DMS153 (cell line): ENCODE results near the gene EPG5.
A peak's percentile ranks its signal among the peaks of the same experiment; 100 is the strongest.
"Not testable (repeated sequence)": the region's sequence is repeated elsewhere in the genome, so short reads cannot be mapped to it uniquely, and the experiment has no call there.

Experiments
- DNase-seq: peaks from one replicate; lab custom pipeline; 2025; lab: John Stamatoyannopoulos, UW

Gene EPG5

GRCh38 chr18:45837283-45838070, 129.7 kb downstream of the EPG5 start:
- DNase-seq, result peak; percentile 71

GRCh38 chr18:45836242-45837205, 130.6 kb downstream of the EPG5 start:
- peak; percentile 85 for DNase-seq

- no peak for DNase-seq
Observed at GRCh38 chr18:45835057-45835636, 132.0 kb downstream of the EPG5 start.

- DNase-seq, result no peak
Observed at GRCh38 chr18:45834306-45834705, 132.8 kb downstream of the EPG5 start.

GRCh38 chr18:45833846-45834245, 133.3 kb downstream of the EPG5 start:
- no peak for DNase-seq

GRCh38 chr18:45830917-45831316, 136.2 kb downstream of the EPG5 start:
- no peak for DNase-seq

GRCh38 chr18:45829855-45830254, 137.3 kb downstream of the EPG5 start:
- DNase-seq, result no peak

- peak; percentile 53 for DNase-seq
Observed at GRCh38 chr18:45828917-45829811, 138.0 kb downstream of the EPG5 start.

GRCh38 chr18:45826716-45827115, 140.4 kb downstream of the EPG5 start:
- DNase-seq, result not testable (repeated sequence)

- DNase-seq, result no peak
Observed at GRCh38 chr18:45826084-45826483, 141.0 kb downstream of the EPG5 start.

GRCh38 chr18:45825258-45826044, 141.7 kb downstream of the EPG5 start, which contains the start of gene SIGLEC15:
TSS of gene SIGLEC15 (plus strand) at chr18:45825675. CDS start at chr18:45825729, 54 bp downstream.
- peak; percentile 46 for DNase-seq

- DNase-seq, result no peak
Observed at GRCh38 chr18:45821711-45822110, 145.4 kb downstream of the EPG5 start.

GRCh38 chr18:45821026-45821425, 146.1 kb downstream of the EPG5 start:
- DNase-seq, result no peak

- DNase-seq, result no peak
Observed at GRCh38 chr18:45820106-45820745, 146.9 kb downstream of the EPG5 start.

- DNase-seq, result not testable (repeated sequence)
Observed at GRCh38 chr18:45818765-45819164, 148.4 kb downstream of the EPG5 start.

- no peak for DNase-seq
Observed at GRCh38 chr18:45817543-45817942, 149.6 kb downstream of the EPG5 start.

GRCh38 chr18:45814733-45815132, 152.4 kb downstream of the EPG5 start:
- DNase-seq, result not testable (repeated sequence)

GRCh38 chr18:45807144-45807543, 160.0 kb downstream of the EPG5 start:
- peak; percentile 68 for DNase-seq

GRCh38 chr18:45806226-45806625, 160.9 kb downstream of the EPG5 start:
- DNase-seq, result no peak

- DNase-seq, result no peak
Observed at GRCh38 chr18:45805551-45805950, 161.6 kb downstream of the EPG5 start.
